Measurements from ENCODE around the gene PIEZO2.

DNA sequence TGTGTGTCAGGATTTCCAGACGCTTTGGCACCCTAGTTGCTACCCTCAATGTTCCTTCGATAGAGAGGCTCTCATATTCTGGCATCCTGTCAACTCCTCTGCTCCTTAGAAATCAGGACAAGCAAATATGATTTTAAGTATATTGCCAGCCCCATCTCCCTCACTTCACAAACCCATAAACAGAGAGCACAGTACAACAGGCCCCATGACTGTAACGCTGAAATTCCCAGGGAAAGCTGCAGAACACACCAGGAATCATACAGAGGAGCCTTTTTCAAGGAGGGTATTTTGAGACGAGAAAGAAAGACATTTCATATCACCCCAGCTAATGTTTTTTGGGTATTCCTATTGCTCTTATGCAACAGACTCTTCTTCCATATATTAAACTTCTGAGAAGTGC lies 460.6 kb downstream of the PIEZO2 start:
- TF ChIP-seq POLR2A (IDR thresholded peaks at IDR 0.05), result no peak
- TF ChIP-seq, protein P1, sequence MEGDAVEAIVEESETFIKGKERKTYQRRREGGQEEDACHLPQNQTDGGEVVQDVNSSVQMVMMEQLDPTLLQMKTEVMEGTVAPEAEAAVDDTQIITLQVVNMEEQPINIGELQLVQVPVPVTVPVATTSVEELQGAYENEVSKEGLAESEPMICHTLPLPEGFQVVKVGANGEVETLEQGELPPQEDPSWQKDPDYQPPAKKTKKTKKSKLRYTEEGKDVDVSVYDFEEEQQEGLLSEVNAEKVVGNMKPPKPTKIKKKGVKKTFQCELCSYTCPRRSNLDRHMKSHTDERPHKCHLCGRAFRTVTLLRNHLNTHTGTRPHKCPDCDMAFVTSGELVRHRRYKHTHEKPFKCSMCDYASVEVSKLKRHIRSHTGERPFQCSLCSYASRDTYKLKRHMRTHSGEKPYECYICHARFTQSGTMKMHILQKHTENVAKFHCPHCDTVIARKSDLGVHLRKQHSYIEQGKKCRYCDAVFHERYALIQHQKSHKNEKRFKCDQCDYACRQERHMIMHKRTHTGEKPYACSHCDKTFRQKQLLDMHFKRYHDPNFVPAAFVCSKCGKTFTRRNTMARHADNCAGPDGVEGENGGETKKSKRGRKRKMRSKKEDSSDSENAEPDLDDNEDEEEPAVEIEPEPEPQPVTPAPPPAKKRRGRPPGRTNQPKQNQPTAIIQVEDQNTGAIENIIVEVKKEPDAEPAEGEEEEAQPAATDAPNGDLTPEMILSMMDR (IDR thresholded peaks at IDR 0.05 in 8 of 11, conservative IDR thresholded peaks at IDR 0.05 in 3 of 11), result no peak
- TF ChIP-seq POLR2AphosphoS5 (IDR thresholded peaks at IDR 0.05), result no peak

Data from spleen (tissue), 7 donors.